HG03432 (cell line): ENCODE data around the gene GTPBP2.
"Not testable (repeated sequence)": the region's sequence is repeated elsewhere in the genome, so short reads cannot be mapped to it uniquely, and the experiment has no call there.

Source experiments
- ATAC-seq: cut with Tn5 transposase; IDR thresholded peaks from one replicate; pipeline ENCODE4 v1.9.1; 2021; ENCODE audit warnings: mild to moderate bottlenecking, moderate library complexity; ENCODE audit not compliant: unreplicated experiment

Gene GTPBP2

DNA sequence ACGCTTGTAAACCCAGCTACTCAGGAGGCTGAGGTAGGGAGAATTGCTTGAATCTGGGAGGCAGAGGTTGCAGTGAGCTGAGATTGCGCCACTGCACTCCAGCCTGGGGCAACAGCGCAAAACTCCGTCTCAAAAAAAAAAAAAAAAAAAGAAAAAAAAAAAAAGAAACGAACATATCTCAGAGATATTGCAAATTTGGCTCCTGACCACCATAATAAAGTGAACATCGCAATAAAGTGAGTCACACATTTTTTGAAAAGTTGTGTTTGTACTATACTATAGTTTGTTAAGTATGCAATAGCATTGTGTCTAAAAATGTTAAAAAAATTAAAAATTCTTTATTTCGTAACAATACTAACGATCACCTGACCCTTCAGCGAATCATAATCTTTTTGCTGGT is 29.1 kb upstream of the GTPBP2 start:
- no peak for ATAC-seq

DNA sequence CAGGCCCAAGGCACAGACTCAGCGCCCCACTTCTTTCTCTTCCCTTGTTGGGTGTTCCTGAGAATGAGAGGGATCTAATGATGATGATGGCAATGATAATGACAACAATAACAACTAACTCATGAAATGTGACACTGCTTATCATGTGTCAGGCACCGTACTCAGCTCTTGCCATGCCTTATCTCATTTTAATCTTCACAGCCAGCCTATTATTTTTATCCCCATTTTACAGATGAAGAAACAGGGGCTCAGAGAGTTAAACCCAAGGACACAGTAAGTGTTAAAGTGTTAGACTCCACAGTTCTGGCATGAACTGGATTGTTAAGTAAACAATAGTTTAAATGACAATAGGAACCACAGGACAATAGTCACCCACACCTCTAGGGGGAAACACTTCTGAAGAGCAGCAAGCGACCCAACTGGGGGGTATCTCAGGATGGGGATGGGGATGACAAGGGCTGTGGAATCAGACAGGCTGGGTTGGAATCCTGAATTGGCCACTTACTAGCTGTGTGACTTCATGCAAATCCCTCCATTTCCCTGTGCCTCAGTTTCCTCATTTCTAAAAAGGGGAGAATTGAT is 28.2 kb upstream of the GTPBP2 start:
- ATAC-seq = no peak

DNA sequence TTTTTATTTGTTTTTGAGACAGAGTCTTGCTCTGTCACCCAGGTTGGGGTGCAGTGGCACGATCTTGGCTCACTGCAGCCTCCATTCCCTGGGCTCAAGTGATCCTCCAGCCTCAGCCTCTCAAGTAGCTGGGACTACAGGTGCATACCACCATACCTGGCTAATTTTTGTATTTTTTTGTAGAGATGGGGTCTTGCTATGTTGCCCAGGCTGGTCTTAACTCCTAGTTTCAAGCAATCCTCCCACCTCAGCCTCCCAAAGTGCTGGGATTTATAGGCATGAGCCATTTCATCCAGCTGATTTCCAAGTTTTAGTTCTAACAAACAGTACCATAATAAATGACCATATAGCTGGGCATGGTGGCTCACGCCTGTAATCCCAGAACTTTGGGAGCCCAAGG is 23.8 kb upstream of the GTPBP2 start:
- ATAC-seq = not testable (repeated sequence)

DNA sequence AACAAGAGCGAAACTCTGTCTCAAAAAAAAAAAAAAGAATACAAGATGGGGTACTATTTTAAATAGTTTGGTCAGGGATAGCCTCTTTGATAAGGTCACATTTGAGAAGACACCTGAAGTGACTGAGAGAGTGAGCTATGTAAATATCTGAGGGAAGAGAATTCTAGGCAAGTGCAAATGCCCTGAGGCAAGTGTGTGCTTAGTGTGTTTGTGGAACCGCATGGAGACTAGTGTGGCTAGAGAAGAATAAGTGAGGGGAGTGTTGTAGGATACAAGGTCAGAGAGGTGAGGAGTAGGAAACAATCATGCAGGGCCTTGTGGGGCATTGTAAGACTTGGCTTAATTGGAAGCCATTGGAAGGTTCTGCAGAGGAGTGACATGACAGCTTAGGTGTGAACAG is 19.2 kb upstream of the GTPBP2 start:
- ATAC-seq = no peak

DNA sequence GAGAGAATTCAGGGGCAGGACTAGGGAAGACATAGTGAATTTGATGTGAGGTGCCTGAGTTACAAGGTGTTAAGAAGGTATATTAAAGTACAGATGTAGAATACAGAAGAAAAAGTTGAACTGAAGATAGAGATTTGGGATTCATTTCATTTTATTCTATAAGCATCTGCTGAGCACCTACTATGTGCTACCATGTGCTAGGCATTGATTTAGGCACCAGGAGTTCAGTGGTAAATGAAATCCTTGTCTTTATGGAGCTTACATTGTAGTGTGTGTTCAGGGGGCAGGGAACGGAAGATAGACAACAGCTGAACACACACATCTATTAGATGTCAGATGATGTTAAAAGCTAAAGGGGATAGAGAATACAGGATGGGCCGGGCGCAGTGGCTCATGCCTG is 18.5 kb upstream of the GTPBP2 start:
- ATAC-seq = no peak

DNA sequence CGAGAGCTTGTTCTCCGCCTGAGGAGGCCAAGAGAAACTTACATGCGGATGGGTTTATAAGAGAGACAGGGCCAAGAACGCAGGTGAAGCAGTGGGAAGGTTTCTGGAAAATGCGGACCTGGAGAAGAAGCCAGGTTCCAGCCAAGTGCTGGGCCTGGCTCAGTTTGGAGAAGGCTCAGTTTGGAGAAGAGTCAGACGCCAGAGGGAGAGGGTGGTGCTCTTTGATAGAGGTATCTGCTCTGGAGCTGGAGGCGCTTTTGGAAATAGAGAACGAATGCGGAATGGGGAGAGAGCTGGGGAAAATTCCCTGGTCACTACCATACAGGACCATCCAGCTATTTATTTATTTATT is 16.5 kb upstream of the GTPBP2 start:
- ATAC-seq = no peak

DNA sequence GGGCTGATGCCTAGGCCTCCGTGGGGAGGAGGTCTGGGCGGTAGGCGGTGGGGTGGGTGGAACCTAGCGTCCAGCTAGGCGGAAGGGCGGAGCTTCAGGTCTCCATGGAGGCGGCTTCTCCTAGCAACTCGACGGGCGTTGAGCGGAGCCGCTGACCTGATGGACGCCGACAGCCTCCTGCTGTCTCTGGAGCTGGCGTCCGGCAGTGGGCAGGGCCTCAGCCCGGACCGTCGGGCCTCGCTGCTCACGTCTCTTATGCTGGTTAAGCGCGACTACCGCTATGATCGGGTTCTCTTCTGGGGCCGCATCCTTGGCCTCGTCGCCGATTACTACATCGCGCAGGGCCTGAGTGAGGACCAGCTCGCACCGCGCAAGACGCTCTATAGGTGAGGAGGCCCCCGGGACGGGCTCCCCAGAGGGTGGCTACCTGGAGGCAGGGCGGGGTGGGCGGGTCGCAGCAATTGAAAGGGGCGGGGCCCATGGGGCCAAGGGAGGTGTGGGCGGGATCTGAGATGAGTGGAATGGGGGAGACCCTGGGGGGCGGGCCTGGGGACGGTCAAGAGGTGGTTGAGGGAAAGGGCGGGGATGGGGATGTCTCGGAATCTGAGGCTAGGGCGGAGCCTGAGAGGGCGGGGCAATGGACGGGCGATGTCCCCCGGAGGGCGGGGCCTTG is 16.0 kb upstream of the GTPBP2 start, which contains the start of gene RSPH9:
TSS of gene RSPH9 (plus strand) at position 97 of the 673 bp plus-strand sequence. CDS start at position 160, 63 bp downstream.
- ATAC-seq = peak; percentile 67

DNA sequence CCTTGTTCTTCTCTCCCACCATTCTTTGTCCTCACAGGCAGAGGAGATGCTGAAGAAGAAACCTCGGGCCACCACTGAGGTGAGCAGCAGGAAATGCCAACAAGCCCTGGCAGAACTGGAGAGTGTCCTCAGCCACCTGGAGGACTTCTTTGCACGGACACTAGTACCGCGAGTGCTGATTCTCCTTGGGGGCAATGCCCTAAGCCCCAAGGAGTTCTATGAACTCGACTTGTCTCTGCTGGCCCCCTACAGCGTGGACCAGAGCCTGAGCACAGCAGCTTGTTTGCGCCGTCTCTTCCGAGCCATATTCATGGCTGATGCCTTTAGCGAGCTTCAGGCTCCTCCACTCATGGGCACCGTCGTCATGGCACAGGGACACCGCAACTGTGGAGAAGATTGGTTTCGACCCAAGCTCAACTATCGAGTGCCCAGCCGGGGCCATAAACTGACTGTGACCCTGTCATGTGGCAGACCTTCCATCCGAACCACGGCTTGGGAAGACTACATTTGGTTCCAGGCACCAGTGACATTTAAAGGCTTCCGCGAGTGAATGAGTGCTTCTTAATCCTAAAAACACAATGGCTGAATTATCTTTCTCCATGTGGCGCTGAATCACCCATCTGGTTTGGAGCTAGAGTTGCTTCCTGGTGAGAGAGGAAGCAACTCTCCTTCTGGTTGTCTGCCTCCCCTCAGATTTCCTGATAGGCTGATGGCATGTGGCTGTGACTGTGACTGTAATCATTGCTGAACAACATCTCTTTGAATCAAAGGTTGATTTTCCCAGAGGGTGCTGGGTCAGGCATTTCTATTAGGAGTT is 11.1 kb upstream of the GTPBP2 start:
- ATAC-seq = no peak

DNA sequence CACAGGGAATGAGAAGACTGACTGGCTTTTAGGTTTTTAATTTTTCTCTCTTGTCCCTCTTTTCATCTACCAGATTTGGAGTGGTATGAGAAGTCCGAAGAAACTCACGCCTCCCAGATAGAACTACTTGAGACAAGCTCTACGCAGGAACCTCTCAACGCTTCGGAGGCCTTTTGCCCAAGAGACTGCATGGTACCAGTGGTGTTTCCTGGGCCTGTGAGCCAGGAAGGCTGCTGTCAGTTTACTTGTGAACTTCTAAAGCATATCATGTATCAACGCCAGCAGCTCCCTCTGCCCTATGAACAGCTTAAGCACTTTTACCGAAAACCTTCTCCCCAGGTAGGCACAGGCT is 7.2 kb upstream of the GTPBP2 start:
- peak; percentile 3 for ATAC-seq

DNA sequence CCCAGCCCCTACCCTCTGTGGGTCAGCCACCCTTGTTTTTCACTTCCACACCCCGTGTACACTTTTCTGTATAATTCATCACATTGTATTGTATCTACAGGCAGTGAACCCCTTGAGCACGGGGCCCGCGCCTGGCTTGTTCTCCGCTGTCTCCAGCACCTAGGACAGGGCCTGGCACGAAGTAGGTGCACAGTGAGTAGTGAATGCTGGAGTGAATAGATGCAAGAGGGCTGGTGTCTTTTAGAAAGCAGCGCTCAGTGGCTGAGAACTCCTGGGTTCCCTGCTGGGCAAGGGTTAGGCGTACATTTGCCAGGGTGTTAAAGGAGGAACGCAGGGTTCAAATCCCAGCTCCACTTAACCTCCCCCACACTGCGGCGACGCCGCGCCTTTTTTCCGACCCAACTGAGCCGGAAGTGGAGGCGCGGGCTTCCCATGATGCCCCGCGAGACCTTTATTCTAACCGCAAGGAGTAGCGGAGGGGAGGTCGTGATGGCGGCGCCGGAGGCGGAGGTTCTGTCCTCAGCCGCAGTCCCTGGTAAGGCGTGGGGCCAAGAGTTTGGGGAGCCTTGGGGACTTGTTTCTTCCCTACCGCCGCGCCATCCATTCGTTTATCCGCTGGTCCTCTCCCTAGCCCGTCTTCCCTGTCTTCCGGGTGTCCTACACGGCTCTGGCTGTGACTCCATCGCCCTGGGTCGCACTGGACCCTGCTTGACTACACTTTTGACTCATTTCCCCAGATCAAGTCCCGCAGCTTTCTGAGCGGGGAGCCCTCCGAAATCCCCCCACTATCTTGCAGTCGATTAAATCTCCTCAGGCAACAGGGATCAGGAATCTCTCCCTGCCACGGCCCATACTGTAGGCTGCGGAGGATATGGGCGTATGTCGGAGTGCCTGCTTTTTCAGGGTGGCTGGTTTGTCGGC is 6.6 kb upstream of the GTPBP2 start, which contains the start of gene MAD2L1BP:
TSS of gene MAD2L1BP (plus strand) at position 454 of the 921 bp plus-strand sequence. CDS start at position 490, 36 bp downstream.
- ATAC-seq = peak; percentile 88

DNA sequence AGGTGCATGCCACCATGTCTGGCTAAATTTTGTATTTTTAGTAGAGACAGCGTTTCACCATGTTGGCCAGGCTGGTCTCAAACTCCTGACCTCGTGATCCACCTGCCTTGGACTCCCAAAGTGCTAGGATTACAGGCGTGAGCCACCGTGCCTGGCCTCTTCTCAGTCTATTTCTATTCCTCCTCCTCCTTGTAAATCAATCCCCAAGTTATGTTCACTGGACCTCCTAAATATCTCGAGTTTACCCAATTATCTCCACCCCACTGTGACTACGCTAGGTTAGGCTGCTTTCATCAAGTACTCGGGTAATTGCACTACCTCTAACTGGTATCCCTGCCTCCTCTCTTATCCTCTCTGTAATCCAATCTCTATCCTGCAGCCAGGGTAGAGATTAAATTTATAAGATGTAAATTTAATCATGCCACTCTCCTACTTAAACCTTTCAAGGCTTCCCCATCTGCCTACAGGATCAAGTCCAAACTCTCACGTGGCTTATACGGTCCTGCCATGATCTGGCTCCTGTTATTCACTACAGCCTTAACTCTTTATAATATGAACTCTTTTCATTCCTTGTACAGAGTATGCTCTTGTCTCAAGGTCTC is 5.7 kb upstream of the GTPBP2 start:
- ATAC-seq = no peak

DNA sequence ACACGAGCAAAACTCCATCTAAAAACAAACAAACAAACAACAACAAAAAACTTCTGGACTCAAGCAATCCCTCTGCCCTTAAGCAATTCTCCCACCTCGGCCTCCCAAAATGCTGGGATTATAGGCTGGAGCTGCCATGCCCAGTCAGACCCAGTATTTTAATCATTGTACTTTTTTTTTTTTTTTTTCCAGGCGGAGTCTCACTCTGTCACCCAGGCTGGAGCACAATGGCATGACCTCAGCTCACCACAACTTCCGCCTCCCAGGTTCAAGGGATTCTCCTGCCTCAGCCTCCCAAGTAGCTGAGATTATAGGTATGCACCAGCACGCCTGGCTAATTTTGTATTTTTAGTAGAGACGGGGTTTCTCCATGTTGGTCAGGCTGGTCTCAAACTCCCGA is 3.9 kb upstream of the GTPBP2 start:
- not testable (repeated sequence) for ATAC-seq

DNA sequence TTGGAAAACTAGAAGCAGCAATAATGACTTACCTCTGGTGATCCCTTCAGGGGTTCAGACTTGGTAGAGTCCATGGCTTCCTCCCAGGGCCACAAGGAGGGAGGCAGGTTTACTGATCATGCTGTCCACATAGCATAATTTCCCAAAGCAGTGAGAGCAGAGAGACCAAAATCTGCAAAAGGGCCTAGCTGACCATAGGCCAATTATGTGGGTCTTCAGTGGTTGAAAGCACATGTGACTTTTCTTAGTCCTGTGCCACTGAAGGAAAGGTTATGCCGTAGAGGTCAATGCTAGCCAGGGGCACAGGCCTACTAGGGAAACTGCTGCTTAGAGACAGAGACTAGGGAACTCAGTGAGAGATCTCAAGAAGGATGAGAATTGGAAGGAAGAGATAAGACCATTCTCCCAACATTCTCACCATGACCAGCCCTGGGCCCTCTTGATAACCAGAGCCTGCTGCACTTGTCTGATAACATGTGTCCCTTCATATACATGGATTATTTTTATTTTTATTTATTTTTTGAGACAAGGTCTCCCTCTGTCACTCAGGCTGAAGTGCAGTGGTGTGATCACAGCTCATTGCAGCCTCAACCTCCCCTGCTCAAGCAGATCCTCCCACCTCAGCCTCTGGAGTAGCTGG is 2.0 kb upstream of the GTPBP2 start:
- ATAC-seq = no peak

DNA sequence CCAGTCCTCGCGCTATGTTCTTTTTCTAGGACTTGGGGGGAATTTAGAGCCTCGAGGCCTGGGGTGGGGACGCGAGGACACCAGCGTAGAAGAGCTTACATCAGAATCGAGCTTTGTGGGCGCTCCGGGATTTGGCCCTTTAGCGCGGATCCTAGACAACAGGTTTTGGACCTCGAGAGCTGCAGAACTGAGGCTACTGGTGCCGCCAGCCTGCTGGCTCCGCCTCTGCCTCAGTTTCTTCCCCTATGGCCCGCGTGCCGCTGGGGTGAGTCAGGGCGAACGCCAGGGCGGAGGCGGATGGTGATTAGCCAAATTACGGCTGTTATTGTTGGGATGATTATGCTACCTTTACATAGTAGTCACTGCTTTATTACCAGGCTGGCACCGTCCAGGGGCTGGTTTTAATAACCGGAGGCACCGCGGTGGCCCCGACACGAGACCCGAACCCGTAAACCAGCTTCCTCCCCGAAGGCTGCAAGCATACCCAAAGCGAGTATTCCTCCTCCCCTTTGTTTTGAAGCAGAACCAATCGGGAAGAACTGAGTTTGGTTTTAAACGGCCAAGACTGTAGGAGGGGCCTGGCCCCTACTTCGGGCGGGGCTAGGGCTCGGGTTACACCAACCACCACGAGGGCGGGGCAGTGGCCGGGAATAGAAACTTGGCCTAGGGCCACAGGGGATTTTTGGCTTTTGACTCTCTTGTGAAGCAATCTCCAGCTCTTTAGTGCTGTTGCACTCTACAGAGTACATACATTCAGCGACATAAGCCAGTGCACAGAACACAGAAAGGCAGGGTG is 639 bp upstream of the GTPBP2 start:
- ATAC-seq = peak; percentile 70

DNA sequence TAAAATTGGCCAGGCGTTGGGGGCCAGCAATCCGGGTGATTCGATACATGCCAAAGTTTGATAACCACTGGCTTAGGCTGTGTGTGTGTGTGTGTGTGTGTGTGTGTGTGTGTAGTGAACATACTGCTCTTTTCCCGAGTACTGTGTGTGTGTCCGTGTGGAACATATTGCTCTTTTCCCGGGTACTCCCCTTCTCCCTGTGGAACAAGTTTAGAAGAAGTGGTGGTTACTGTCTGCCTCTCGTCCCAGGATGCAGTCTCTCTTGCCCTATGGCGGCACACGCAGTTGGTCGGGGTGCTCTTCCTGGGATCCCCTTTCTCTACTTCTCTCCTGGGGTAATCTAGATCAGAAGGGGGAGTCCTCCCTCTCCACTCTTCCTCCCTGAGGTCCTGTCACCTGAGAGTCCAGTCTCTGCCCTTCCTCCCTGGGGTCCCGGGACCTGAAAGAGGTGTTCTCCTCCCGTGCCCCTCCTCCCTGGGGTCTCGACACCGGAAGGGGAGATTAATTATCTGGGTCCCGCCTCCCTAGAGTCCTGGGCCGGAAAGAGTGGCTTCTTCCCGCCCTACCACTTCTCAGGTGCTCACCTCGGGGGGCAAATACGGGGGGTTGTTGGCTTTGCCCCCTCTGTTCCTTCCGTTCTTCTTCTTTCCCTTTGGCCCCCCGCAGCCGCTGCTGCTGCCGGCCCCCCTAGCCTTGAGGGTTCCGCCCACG is 516 bp downstream of the GTPBP2 start:
- peak; percentile 20 for ATAC-seq

DNA sequence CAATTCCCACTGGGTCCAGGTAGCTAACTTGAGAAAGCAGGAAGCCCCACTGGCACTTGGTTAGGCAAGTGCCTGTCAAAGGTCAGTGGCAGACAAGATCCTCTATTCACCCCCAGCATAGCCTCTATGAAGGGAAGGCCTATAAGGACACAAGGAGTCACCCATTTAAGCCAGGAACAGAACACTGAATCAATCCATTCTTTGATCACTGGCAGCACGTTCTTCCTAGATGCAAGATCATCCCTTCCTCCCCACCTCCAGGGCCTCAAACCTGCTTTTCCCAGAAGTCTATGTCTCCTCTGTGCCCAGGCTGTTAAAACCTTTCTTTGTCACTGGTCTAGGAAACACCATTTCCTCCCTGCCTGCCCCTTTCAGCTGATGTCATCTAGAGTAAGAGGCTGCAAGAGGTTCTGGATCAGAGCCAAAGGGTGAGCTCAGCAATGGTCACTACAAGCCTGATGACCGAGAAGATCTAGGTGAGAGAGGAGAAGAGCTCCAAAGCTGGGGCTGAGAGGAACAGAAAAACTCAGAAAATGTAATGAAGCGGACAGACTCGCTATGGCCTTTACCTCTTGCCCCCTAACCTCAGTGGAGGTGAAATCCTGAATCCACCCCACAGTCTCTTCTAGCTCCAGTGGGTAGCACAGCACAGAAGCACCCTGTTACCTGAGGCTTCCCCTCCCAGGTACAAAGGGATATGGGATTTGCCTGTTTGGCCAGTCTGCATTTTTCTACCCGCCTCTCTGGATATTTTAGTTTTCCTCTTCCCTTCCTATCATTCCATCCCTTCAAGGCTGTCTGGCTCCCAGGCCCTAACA is 1.8 kb downstream of the GTPBP2 start:
- no peak for ATAC-seq

DNA sequence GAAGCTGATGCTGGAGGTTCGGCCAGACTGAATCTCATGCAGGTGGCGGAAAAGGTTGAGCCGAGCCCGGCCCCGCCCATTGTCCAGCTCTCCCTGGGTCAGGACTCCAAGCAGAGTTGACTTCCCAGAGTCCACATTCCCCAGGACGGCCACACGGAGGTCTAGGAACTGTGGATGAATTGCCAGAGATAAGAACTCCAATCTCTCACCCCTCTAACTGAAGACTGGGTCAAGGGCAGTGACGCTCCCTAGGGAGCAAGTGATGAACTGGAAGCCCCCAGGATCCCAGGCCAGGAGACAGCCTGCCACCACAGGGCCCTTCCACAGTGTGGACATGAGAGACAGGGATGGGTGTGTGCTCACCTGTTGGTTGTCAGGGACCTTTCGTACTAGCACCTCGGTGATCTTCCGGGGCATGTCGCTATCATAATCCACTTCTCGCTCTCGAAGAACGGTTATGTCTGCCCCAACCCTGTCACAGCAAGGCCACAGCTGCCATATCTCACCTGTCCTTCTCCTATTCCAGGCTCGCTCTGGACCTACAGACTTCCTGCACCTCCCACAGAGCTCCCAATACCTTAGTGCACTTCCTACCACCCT is 3.6 kb downstream of the GTPBP2 start:
- no peak for ATAC-seq
